A549 (cell line): Measurements from ENCODE around the gene LGALS7B. TPM values are rescaled to one million over a fixed set of nuclear protein-coding genes. Genes with fewer than 3 reads are reported as not detected.
A peak's percentile ranks its signal among the peaks of the same experiment; 100 is the strongest.

Experiments
- ATAC-seq, 2 experiments: fragments of 200-7000 bp in 1 of 2; fragments of >200 bp in 1 of 2; cut with Nextera tagmentation in 1 of 2; cut with Tn5 transposase in 1 of 2; 3 replicates each; pipeline versions ENCODE4 v1.8.0 to v1.9.1; 2018 to 2020; ENCODE audit warnings: mild to moderate bottlenecking in 1 of 2, moderate library complexity in 1 of 2
- CTCF ChIA-PET: fragments of 300-600 bp; sonication (Branson Sonifier 250); formaldehyde crosslinking; extraction: SDS; loops from one replicate; lab custom pipeline; 2021; ENCODE audit warnings: antibody characterized with exemption, inconsistent platforms; lab: Yijun Ruan, JAX
- POLR2A ChIA-PET: fragments of 350-600 bp; formaldehyde crosslinking; extraction: SDS; loops from one replicate; lab custom pipeline; 2021; ENCODE audit warnings: antibody characterized with exemption, inconsistent platforms; lab: Yijun Ruan, JAX
- DNase-seq, 2 experiments: peaks; one replicate each; pipeline versions ENCODE4 v3.0.0 to v3.0.0-alpha.2; 2011 to 2016; ENCODE audit warnings: low read depth in 1 of 2, low spot score in 1 of 2
- FAIRE-seq: peaks from 2 replicates; lab custom pipeline; 2011; peaks lifted over from hg19 to GRCh38; lab: Jason Lieb, UNC
- H3K27ac ChIP-seq, 2 experiments: fragments of >200 bp; sonication (Bioruptor Twin); formaldehyde crosslinking; 3 replicates each; pipeline ENCODE4 v1.5.1; 2016 to 2017
- H3K4me1 ChIP-seq: fragments of >200 bp; sonication (Bioruptor Twin); formaldehyde crosslinking; 3 replicates; pipeline ENCODE4 v1.6.1; 2016
- H3K4me2 ChIP-seq: fragments of >200 bp; sonication (Bioruptor Twin); formaldehyde crosslinking; 3 replicates; pipeline ENCODE4 v1.6.1; 2016
- H3K4me3 ChIP-seq: fragments of >200 bp; sonication (Bioruptor Twin); formaldehyde crosslinking; 3 replicates; pipeline ENCODE4 v1.5.1; 2016
- H3K9me3 ChIP-seq: fragments of >200 bp; sonication (Bioruptor Twin); formaldehyde crosslinking; 3 replicates; pipeline ENCODE4 v1.6.1; 2016
- ATOH8 ChIP-seq: fragments of 250-450 bp; sonication (Bioruptor Pico); IDR thresholded peaks from 2 replicates; pipeline ENCODE4 v1.5.0; 2020; ENCODE audit warnings: low read depth, mild to moderate bottlenecking, moderate library complexity
- BHLHE40 ChIP-seq: IDR thresholded peaks from 2 replicates; pipeline ENCODE4 v1.6.1; 2012; ENCODE audit warnings: low read depth, low read length, inconsistent platforms
- CBX2 ChIP-seq: fragments of 200-600 bp; sonication (generic); IDR thresholded peaks from 2 replicates; pipeline ENCODE4 v1.6.1; 2016; ENCODE audit warnings: low read depth, mild to moderate bottlenecking, borderline replicate concordance
- CBX8 ChIP-seq: fragments of 200-600 bp; sonication (generic); IDR thresholded peaks from 2 replicates; pipeline ENCODE4 v1.6.1; 2016
- CEBPB ChIP-seq, 2 experiments: fragments of >200 bp in 1 of 2; sonication (Bioruptor Twin) in 1 of 2; formaldehyde crosslinking in 1 of 2; IDR thresholded peaks; 2 replicates each; pipeline ENCODE4 v1.6.1; 2012 to 2016
- E2F6 ChIP-seq: IDR thresholded peaks from 2 replicates; pipeline ENCODE4 v1.6.1; 2012; ENCODE audit warnings: low read depth, borderline replicate concordance
- EHF ChIP-seq: fragments of 250-450 bp; sonication (Bioruptor Pico); IDR thresholded peaks from 2 replicates; pipeline ENCODE4 v1.5.0; 2020; ENCODE audit warnings: mild to moderate bottlenecking
- EP300 ChIP-seq, 2 experiments: fragments of >200 bp; sonication (Bioruptor Twin); formaldehyde crosslinking; IDR thresholded peaks; 2 replicates in 1 of 2; 3 replicates in 1 of 2; pipeline ENCODE4 v1.6.1; 2016 to 2017
- ESRRA ChIP-seq: fragments of 150-350 bp; IDR thresholded peaks from 2 replicates; pipeline ENCODE4 v1.6.1; 2014; ENCODE audit warnings: mild to moderate bottlenecking, low read length, borderline replicate concordance
- FOSB ChIP-seq: fragments of 250-450 bp; sonication (Bioruptor Pico); IDR thresholded peaks from 2 replicates; pipeline ENCODE4 v1.5.0; 2020; ENCODE audit warnings: mild to moderate bottlenecking, moderate library complexity
- FOSL2 ChIP-seq, 2 experiments: fragments of 450-650 bp in 1 of 2; fragments of >200 bp in 1 of 2; sonication (Bioruptor Twin) in 1 of 2; formaldehyde crosslinking; IDR thresholded peaks; 2 replicates each; pipeline versions ENCODE4 v1.5.0 to v1.6.1; 2016 to 2020; ENCODE audit warnings: mild to moderate bottlenecking in 1 of 2, moderate library complexity in 1 of 2
- FOXS1 ChIP-seq: fragments of 250-450 bp; sonication (Bioruptor Pico); IDR thresholded peaks from 2 replicates; pipeline ENCODE4 v1.5.0; 2020; ENCODE audit warnings: mild to moderate bottlenecking, moderate library complexity
- HES2 ChIP-seq: fragments of >200 bp; sonication (Bioruptor Twin); formaldehyde crosslinking; IDR thresholded peaks from 2 replicates; pipeline ENCODE4 v1.6.1; 2016
- HEYL ChIP-seq: fragments of 250-450 bp; sonication (Bioruptor Pico); IDR thresholded peaks from 2 replicates; pipeline ENCODE4 v1.8.0; 2021; ENCODE audit warnings: mild to moderate bottlenecking, moderate library complexity
- HOXA7 ChIP-seq: fragments of 250-450 bp; sonication (Bioruptor Pico); IDR thresholded peaks from 2 replicates; pipeline ENCODE4 v1.5.0; 2020; ENCODE audit warnings: mild to moderate bottlenecking, moderate library complexity
- JUN ChIP-seq, 2 experiments: fragments of >200 bp; sonication (Bioruptor Twin); formaldehyde crosslinking; IDR thresholded peaks; 2 replicates in 1 of 2; 3 replicates in 1 of 2; pipeline ENCODE4 v1.6.1; 2016 to 2017
- KDM1A ChIP-seq: fragments of 200-600 bp; sonication (generic); IDR thresholded peaks from 2 replicates; pipeline ENCODE4 v1.6.1; 2016; ENCODE audit warnings: low read depth, mild to moderate bottlenecking
- KDM5A ChIP-seq: fragments of 200-600 bp; sonication (generic); IDR thresholded peaks from 2 replicates; pipeline ENCODE4 v1.6.1; 2016; ENCODE audit warnings: antibody characterized with exemption, mild to moderate bottlenecking
- MAZ ChIP-seq: fragments of 150-350 bp; IDR thresholded peaks from 2 replicates; pipeline ENCODE4 v1.6.1; 2014; ENCODE audit warnings: antibody characterized with exemption, low read depth, low read length, borderline replicate concordance
- MYC ChIP-seq: IDR thresholded peaks from 2 replicates; pipeline ENCODE4 v1.6.1; 2012; ENCODE audit warnings: mild to moderate bottlenecking, inconsistent platforms, low read length, improper control_type of control experiment, borderline replicate concordance
- NFE2L2 ChIP-seq: fragments of 150-350 bp; conservative IDR thresholded peaks from 2 replicates; pipeline ENCODE4 v1.6.1; 2014; ENCODE audit warnings: low read length
- PBX3 ChIP-seq: IDR thresholded peaks from 2 replicates; pipeline ENCODE4 v1.6.1; 2012
- POLR2A ChIP-seq: IDR thresholded peaks from 2 replicates; pipeline ENCODE4 v1.6.1; 2012; ENCODE audit warnings: mild to moderate bottlenecking, low read length
- RAD21 ChIP-seq, 2 experiments: fragments of >200 bp in 1 of 2; sonication (Bioruptor Twin) in 1 of 2; formaldehyde crosslinking in 1 of 2; IDR thresholded peaks in 1 of 2; conservative IDR thresholded peaks in 1 of 2; 2 replicates in 1 of 2; 3 replicates in 1 of 2; pipeline ENCODE4 v1.6.1; 2012 to 2018; ENCODE audit warnings: inconsistent platforms in 1 of 2
- RCOR1 ChIP-seq: fragments of 150-350 bp; IDR thresholded peaks from 2 replicates; pipeline ENCODE4 v1.6.1; 2014; ENCODE audit warnings: antibody characterized with exemption, low read length, low read depth
- RNF2 ChIP-seq: fragments of 200-600 bp; sonication (generic); IDR thresholded peaks from 2 replicates; pipeline ENCODE4 v1.6.1; 2016; ENCODE audit warnings: low read depth, mild to moderate bottlenecking, antibody characterized with exemption, moderate library complexity, borderline replicate concordance
- TP53 ChIP-seq: fragments of 250-450 bp; sonication (Bioruptor Pico); IDR thresholded peaks from 2 replicates; pipeline ENCODE4 v1.5.0; 2021; ENCODE audit warnings: mild to moderate bottlenecking, moderate library complexity
- USF2 ChIP-seq: fragments of 450-650 bp; IDR thresholded peaks from 2 replicates; pipeline ENCODE4 v1.6.1; 2014; ENCODE audit warnings: antibody characterized with exemption
- ZC3H11A ChIP-seq: fragments of 450-650 bp; IDR thresholded peaks from 2 replicates; pipeline ENCODE4 v1.6.1; 2014; ENCODE audit warnings: antibody characterized with exemption, mild to moderate bottlenecking
- WGBS: methylation state at CpG from one replicate; pipeline ENCODE4 v1.1.6; 2017; ENCODE audit errors: missing lambda C conversion rate; 5-methylcytosine and 5-hydroxymethylcytosine counted together
- polyA plus RNA-seq, 4 experiments: library from polyadenylated mRNA; depleted of rRNA in 3 of 4; stranded (reverse); fragments of >200 nt; fragmentation: RNase III in 1 of 4; extraction: RNeasy Plus Mini Kit Qiagen cat#74134 plus additional on column Dnase treatment in 1 of 4; gene quantifications; 2 replicates in 3 of 4; 3 replicates in 1 of 4; pipeline ENCODE4 v1.2.3, GENCODE V29; 2011 to 2017
- TF ChIP-seq, protein P1 (sequence below): fragments of 200-600 bp; sonication (generic); IDR thresholded peaks from 2 replicates; pipeline ENCODE4 v1.6.1; 2016; ENCODE audit warnings: antibody characterized with exemption, mild to moderate bottlenecking, moderate library complexity

The LGALS7B gene
- polyA plus RNA-seq, 2 of the 4 experiments (the other 2 are of a cell fraction) = 0.27 TPM; not detected in 1

DNA sequence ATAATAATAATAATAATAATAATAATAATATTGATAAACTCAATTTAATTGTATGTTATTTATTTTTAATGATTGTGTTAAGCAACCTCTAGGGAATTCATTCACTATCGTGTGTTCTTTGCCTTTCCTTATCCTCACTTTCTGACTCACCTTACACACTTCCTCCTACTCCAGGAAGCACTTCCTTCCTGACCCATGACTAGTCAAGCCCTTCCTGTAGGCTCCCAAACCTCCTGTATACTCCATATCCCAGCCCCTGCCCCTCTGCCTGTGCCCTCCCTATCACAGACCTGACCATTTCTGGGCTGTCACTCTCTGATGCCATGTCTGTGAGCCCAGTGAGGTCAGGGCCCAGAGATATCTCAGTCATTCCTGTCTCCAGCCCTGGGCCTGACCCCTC is 16.2 kb downstream of the LGALS7B start:
- DNase-seq (peak in 1 of 2 experiments; percentile 25), ATAC-seq (peak in 1 of 2 experiments; percentile 27; a peak in 1 of 6 replicates), FAIRE-seq (no peak)
- Histone ChIP-seq H3K27ac (peak overlapping the region; percentile 35 to 62; a peak in 5 of 6 replicates), H3K4me2 (no peak overlapping the region), H3K9me3 (no peaks in the 10 kb centered on the region), H3K4me1 (peaks cover 23% of the 10 kb centered on the region), H3K4me3 (no peak overlapping the region)
- WGBS = 60% methylated on average over 1 of the region's 1 CpG
- ChIA-PET CTCF (interaction anchor here (0.6 to 3.3 kb wide), 6 partner anchors 11 to 157 kb away, joined by 3 to 8 read pairs (median 4); partner anchors contain the start of genes MRPS12 and SARS2), POLR2A (interaction anchor here (0.6 kb wide), 1 partner anchor 24 kb away, joined by 4 read pairs; no protein-coding TSS in a partner anchor)
- no peak for TF ChIP-seq EP300 (IDR thresholded peaks at IDR 0.05)
- no peak for TF ChIP-seq KDM1A
- TF ChIP-seq MYC = no peak
- no peak for TF ChIP-seq PBX3
- no peak for TF ChIP-seq HES2
- no peak for TF ChIP-seq EHF (CRISPR knock-in tag)
- no peak for TF ChIP-seq NFE2L2
- no peak for TF ChIP-seq RCOR1
- no peak for TF ChIP-seq ZC3H11A
- TF ChIP-seq KDM5A = no peak
- TF ChIP-seq FOXS1 (CRISPR knock-in tag) = no peak
- no peak for TF ChIP-seq USF2
- TF ChIP-seq JUN (IDR thresholded peaks at IDR 0.05) = no peak
- no peak for TF ChIP-seq MAZ
- TF ChIP-seq CBX2 = no peak
- no peak for TF ChIP-seq POLR2A
- TF ChIP-seq BHLHE40 = no peak
- no peak for TF ChIP-seq RNF2

DNA sequence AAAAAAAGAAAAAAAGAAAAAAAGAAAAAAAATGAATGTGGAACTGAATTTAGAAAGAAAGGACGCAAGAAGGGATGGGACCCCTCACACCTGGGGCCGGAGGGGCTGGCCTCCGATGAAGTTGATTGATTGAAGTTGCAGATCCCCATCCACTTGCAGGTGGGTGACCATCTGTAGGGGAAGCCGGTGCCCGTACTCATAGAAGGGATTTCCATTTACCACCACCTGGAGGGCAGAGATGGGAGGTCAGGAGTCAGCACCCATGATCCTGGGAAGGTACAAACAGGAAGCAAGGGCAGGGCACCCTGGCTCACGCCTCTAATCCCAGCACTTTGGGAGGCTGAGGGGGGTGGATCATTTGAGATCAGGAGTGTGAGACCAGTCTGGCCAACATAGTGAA is 17.4 kb downstream of the LGALS7B start:
- no peak overlapping the region for H3K4me2 ChIP-seq
- H3K4me1 ChIP-seq = peaks cover 22% of the 10 kb centered on the region
- FAIRE-seq (no peak), ATAC-seq (peak; percentile 56 to 70; a peak in 5 of 6 replicates), DNase-seq (no peak)
- H3K9me3 ChIP-seq = no peaks in the 10 kb centered on the region
- peak overlapping the region; percentile 50 to 55; a peak in 3 of 6 replicates for H3K27ac ChIP-seq
- POLR2A ChIA-PET = no interaction called here
- whole genome bisulfite sequencing = 93% methylated on average over 6 of the region's 6 CpGs
- H3K4me3 ChIP-seq = no peak overlapping the region
- CTCF ChIA-PET = interaction anchor here (0.9 to 3.3 kb wide), 3 partner anchors 81 to 171 kb away, joined by 3 to 8 read pairs (median 4); partner anchors contain the start of genes MRPS12 and SARS2
- TF ChIP-seq HOXA7 (CRISPR knock-in tag) = no peak
- TF ChIP-seq FOSL2 (IDR thresholded peaks at IDR 0.05) = no peak
- no peak for TF ChIP-seq FOSL2 (CRISPR knock-in tag; IDR thresholded peaks at IDR 0.05)
- no peak for TF ChIP-seq HEYL
- TF ChIP-seq EHF (CRISPR knock-in tag) = no peak
- no peak for TF ChIP-seq TP53
- no peak for TF ChIP-seq ESRRA
- TF ChIP-seq FOSB = no peak
- TF ChIP-seq, protein P1, sequence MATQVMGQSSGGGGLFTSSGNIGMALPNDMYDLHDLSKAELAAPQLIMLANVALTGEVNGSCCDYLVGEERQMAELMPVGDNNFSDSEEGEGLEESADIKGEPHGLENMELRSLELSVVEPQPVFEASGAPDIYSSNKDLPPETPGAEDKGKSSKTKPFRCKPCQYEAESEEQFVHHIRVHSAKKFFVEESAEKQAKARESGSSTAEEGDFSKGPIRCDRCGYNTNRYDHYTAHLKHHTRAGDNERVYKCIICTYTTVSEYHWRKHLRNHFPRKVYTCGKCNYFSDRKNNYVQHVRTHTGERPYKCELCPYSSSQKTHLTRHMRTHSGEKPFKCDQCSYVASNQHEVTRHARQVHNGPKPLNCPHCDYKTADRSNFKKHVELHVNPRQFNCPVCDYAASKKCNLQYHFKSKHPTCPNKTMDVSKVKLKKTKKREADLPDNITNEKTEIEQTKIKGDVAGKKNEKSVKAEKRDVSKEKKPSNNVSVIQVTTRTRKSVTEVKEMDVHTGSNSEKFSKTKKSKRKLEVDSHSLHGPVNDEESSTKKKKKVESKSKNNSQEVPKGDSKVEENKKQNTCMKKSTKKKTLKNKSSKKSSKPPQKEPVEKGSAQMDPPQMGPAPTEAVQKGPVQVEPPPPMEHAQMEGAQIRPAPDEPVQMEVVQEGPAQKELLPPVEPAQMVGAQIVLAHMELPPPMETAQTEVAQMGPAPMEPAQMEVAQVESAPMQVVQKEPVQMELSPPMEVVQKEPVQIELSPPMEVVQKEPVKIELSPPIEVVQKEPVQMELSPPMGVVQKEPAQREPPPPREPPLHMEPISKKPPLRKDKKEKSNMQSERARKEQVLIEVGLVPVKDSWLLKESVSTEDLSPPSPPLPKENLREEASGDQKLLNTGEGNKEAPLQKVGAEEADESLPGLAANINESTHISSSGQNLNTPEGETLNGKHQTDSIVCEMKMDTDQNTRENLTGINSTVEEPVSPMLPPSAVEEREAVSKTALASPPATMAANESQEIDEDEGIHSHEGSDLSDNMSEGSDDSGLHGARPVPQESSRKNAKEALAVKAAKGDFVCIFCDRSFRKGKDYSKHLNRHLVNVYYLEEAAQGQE = no peak
- no peak for TF ChIP-seq CEBPB (IDR thresholded peaks at IDR 0.05)
- no peak for TF ChIP-seq FOXS1 (CRISPR knock-in tag)
- no peak for TF ChIP-seq CBX8
- no peak for TF ChIP-seq E2F6
- TF ChIP-seq JUN (IDR thresholded peaks at IDR 0.05) = no peak
- TF ChIP-seq KDM1A = no peak
- TF ChIP-seq ATOH8 = no peak
- no peak for TF ChIP-seq EP300 (IDR thresholded peaks at IDR 0.05)
- TF ChIP-seq RAD21 (conservative IDR thresholded peaks at IDR 0.05 in 1 of 2, IDR thresholded peaks at IDR 0.05 in 1 of 2) = no peak
